GM23338 (cell line): ENCODE results near the gene SIRPA. TPM values are rescaled to one million over a fixed set of nuclear protein-coding genes. Genes with fewer than 3 reads are reported as not detected.

ENCODE experiments used
- ATAC-seq: fragments of 200-7000 bp; cut with Tn5 transposase; 3 replicates; pipeline ENCODE4 v1.9.1; 2020
- DNase-seq: peaks from one replicate; pipeline ENCODE4 v3.0.0-alpha.2; 2015; ENCODE audit warnings: low spot score
- H2AFZ ChIP-seq: fragments of 200-600 bp; sonication (generic); 2 replicates; pipeline ENCODE4 v1.8.0; 2016; ENCODE audit warnings: antibody characterized with exemption, mild to moderate bottlenecking, moderate library complexity
- H3F3A ChIP-seq: fragments of 200-600 bp; sonication (generic); replicated peaks from 2 replicates; pipeline ENCODE4 v1.8.0; 2017; ENCODE audit warnings: antibody characterized with exemption, mixed run types, low read depth
- H3K27ac ChIP-seq: fragments of 200-600 bp; sonication (generic); 2 replicates; pipeline ENCODE4 v1.6.1; 2016; ENCODE audit warnings: low read depth
- H3K27me3 ChIP-seq: fragments of 200-600 bp; sonication (generic); 2 replicates; pipeline ENCODE4 v1.8.0; 2016; ENCODE audit warnings: mild to moderate bottlenecking, mixed run types, moderate library complexity; ENCODE audit not compliant: insufficient read depth
- H3K36me3 ChIP-seq: fragments of 200-600 bp; sonication (generic); 2 replicates; pipeline ENCODE4 v1.8.0; 2016; ENCODE audit warnings: mild to moderate bottlenecking; ENCODE audit not compliant: insufficient read depth
- H3K4me1 ChIP-seq: fragments of 200-600 bp; sonication (generic); 2 replicates; pipeline ENCODE4 v1.8.0; 2016; ENCODE audit warnings: mild to moderate bottlenecking, moderate library complexity; ENCODE audit not compliant: insufficient read depth
- H3K4me2 ChIP-seq: fragments of 200-600 bp; sonication (generic); 2 replicates; pipeline ENCODE4 v1.7.1; 2017; ENCODE audit warnings: mixed run types
- H3K4me3 ChIP-seq: fragments of 200-600 bp; sonication (generic); 2 replicates; pipeline ENCODE4 v1.6.1; 2016; ENCODE audit warnings: mixed run types
- H3K79me2 ChIP-seq: fragments of 200-600 bp; sonication (generic); replicated peaks from 2 replicates; pipeline ENCODE4 v1.8.0; 2017; ENCODE audit warnings: mild to moderate bottlenecking; ENCODE audit not compliant: insufficient read depth
- H3K9me2 ChIP-seq: fragments of 200-600 bp; sonication (generic); 2 replicates; pipeline ENCODE4 v1.8.0; 2017; ENCODE audit not compliant: insufficient read depth
- H4K20me1 ChIP-seq: fragments of 200-600 bp; sonication (generic); replicated peaks from 2 replicates; pipeline ENCODE4 v1.8.0; 2017; ENCODE audit warnings: mild to moderate bottlenecking; ENCODE audit not compliant: insufficient read depth
- H3K27ac Mint-ChIP-seq: 2 replicates; pipeline ENCODE4 v1.8.0; 2020; ENCODE audit warnings: inconsistent platforms, mild to moderate bottlenecking, moderate library complexity, mixed read lengths
- H3K27me3 Mint-ChIP-seq: 3 replicates; pipeline ENCODE4 v1.8.0; 2022; ENCODE audit warnings: low read depth, mild to moderate bottlenecking, moderate library complexity, mixed read lengths, inconsistent platforms; ENCODE audit not compliant: insufficient read depth, poor library complexity
- H3K36me3 Mint-ChIP-seq: 3 replicates; pipeline ENCODE4 v1.8.0; 2021; ENCODE audit warnings: low read depth, mild to moderate bottlenecking, inconsistent platforms, moderate library complexity, mixed read lengths
- H3K4me1 Mint-ChIP-seq: 3 replicates; pipeline ENCODE4 v1.8.0; 2020; ENCODE audit warnings: mild to moderate bottlenecking, inconsistent platforms, mixed read lengths
- H3K4me3 Mint-ChIP-seq: 3 replicates; pipeline ENCODE4 v1.8.0; 2021; ENCODE audit warnings: moderate library complexity, mild to moderate bottlenecking, inconsistent platforms, mixed read lengths
- H3K9me3 Mint-ChIP-seq: 3 replicates; pipeline ENCODE4 v1.8.0; 2020; ENCODE audit warnings: moderate library complexity, mild to moderate bottlenecking, inconsistent platforms, mixed read lengths
- EZH2 ChIP-seq: fragments of 200-600 bp; sonication (generic); IDR thresholded peaks from one replicate; pipeline ENCODE4 v1.8.0; 2017; ENCODE audit warnings: antibody characterized with exemption, mild to moderate bottlenecking, low read depth; ENCODE audit not compliant: unreplicated experiment
- ZNF114 ChIP-seq: fragments of 250-450 bp; sonication (Bioruptor Pico); IDR thresholded peaks from 2 replicates; pipeline ENCODE4 v1.5.0; 2020; ENCODE audit warnings: mild to moderate bottlenecking, moderate library complexity
- polyA plus RNA-seq: library from polyadenylated mRNA; unstranded; fragments of >200 nt; fragmentation: Nextera tagmentation; extraction: Ambion mirVana; gene quantifications from 2 replicates; pipeline ENCODE4 v1.2.1, GENCODE V29; 2016
- total RNA-seq: library from RNA; depleted of rRNA; stranded (reverse); fragments of >200 nt; shearing (Covaris generic); gene quantifications from 2 replicates; pipeline ENCODE4 v1.2.3, GENCODE V29; 2014
- TF ChIP-seq, protein P1 (sequence below): IDR thresholded peaks from one replicate; pipeline ENCODE4 v1.6.1; 2018; ENCODE audit warnings: antibody characterized with exemption; ENCODE audit not compliant: unreplicated experiment
- TF ChIP-seq, protein P2 (sequence below): IDR thresholded peaks from 2 replicates; pipeline ENCODE4 v1.6.1; 2016; ENCODE audit warnings: antibody characterized with exemption
- TF ChIP-seq, protein P3 (sequence below), 2 experiments: fragments of 200-600 bp in 1 of 2; sonication (generic) in 1 of 2; conservative IDR thresholded peaks; 2 replicates each; pipeline versions ENCODE4 v1.5.1 to v1.6.1; 2016 to 2017; ENCODE audit warnings: antibody characterized with exemption in 2 of 2, low read depth in 2 of 2, mild to moderate bottlenecking in 2 of 2, moderate library complexity in 1 of 2

SIRPA gene
- total and polyA plus RNA-seq, 2 experiments from 2014 or later: 1.2 to 2.9 TPM

- H3K27ac Mint-ChIP-seq: no peak overlapping the region
- Histone ChIP-seq H3K27ac (no peak overlapping the region), H3K4me1 (0 out of 2 replicates have a peak, but pooled peaks cover 6% of the 10 kb centered on the region)
These were observed 41.7 kb upstream of the SIRPA start for GRCh38 chr20:1853473-1853872.

DNA sequence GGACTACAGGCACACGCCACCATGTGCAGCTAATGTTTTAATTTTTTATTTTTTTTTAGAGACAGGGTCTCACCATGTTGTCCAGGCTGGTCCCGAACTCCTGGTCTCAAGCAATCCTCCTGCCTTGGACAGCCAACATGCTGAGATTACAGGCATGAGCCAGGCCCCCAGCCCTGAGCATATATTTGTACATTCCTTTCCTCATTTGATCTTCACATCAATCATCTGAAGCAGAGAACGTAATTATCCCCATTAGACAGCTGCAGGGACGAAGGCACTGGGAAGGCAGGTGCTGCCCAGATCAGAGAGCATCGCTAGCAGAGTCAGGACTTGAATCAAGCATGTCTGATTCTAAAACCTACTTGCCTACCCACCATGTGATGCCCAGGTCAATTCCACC is 41.0 kb upstream of the SIRPA start:
- Histone ChIP-seq H3K9me2 (no peaks in the 10 kb centered on the region), H3K36me3 (no peaks in the 10 kb centered on the region; the same call in 1 of the 2 replicates), H2AFZ (no peak overlapping the region), H3K79me2 (no peaks in the 10 kb centered on the region), H3K4me1 (0 out of 2 replicates have a peak, but pooled peaks cover 6% of the 10 kb centered on the region), H3K27me3 (no peaks in the 10 kb centered on the region), H3K4me3 (no peak overlapping the region), H3K27ac (no peak overlapping the region), H4K20me1 (no peaks in the 10 kb centered on the region), H3K4me2 (no peak overlapping the region), H3F3A (no peaks in the 10 kb centered on the region)
- peaks cover 16% of the 10 kb centered on the region for H3K4me1 Mint-ChIP-seq
- H3K27me3 Mint-ChIP-seq: peaks cover 2% of the 10 kb centered on the region
- no peak for TF ChIP-seq ZNF114
- TF ChIP-seq, protein P1, sequence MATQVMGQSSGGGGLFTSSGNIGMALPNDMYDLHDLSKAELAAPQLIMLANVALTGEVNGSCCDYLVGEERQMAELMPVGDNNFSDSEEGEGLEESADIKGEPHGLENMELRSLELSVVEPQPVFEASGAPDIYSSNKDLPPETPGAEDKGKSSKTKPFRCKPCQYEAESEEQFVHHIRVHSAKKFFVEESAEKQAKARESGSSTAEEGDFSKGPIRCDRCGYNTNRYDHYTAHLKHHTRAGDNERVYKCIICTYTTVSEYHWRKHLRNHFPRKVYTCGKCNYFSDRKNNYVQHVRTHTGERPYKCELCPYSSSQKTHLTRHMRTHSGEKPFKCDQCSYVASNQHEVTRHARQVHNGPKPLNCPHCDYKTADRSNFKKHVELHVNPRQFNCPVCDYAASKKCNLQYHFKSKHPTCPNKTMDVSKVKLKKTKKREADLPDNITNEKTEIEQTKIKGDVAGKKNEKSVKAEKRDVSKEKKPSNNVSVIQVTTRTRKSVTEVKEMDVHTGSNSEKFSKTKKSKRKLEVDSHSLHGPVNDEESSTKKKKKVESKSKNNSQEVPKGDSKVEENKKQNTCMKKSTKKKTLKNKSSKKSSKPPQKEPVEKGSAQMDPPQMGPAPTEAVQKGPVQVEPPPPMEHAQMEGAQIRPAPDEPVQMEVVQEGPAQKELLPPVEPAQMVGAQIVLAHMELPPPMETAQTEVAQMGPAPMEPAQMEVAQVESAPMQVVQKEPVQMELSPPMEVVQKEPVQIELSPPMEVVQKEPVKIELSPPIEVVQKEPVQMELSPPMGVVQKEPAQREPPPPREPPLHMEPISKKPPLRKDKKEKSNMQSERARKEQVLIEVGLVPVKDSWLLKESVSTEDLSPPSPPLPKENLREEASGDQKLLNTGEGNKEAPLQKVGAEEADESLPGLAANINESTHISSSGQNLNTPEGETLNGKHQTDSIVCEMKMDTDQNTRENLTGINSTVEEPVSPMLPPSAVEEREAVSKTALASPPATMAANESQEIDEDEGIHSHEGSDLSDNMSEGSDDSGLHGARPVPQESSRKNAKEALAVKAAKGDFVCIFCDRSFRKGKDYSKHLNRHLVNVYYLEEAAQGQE: no peak
- TF ChIP-seq, protein P2, sequence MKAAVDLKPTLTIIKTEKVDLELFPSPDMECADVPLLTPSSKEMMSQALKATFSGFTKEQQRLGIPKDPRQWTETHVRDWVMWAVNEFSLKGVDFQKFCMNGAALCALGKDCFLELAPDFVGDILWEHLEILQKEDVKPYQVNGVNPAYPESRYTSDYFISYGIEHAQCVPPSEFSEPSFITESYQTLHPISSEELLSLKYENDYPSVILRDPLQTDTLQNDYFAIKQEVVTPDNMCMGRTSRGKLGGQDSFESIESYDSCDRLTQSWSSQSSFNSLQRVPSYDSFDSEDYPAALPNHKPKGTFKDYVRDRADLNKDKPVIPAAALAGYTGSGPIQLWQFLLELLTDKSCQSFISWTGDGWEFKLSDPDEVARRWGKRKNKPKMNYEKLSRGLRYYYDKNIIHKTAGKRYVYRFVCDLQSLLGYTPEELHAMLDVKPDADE: no peak
- no peak overlapping the region for H3K27ac Mint-ChIP-seq
- H3K9me3 Mint-ChIP-seq: no peaks in the 10 kb centered on the region
- H3K4me3 Mint-ChIP-seq: no peak overlapping the region
- ATAC-seq (no peak), DNase-seq (no peak)
- H3K36me3 Mint-ChIP-seq: no peaks in the 10 kb centered on the region

More at GRCh38 chr20:1853473-1853872, 41.7 kb upstream of the SIRPA start:
- no peaks in the 10 kb centered on the region for H4K20me1 ChIP-seq
- H3K36me3 ChIP-seq: no peaks in the 10 kb centered on the region; the same call in 1 of the 2 replicates
- DNase-seq (no peak), ATAC-seq (no peak)
- no peaks in the 10 kb centered on the region for H3K79me2 ChIP-seq
- H3K36me3 Mint-ChIP-seq: no peaks in the 10 kb centered on the region
- no peaks in the 10 kb centered on the region for H3K9me3 Mint-ChIP-seq
- peaks cover 2% of the 10 kb centered on the region for H3K27me3 Mint-ChIP-seq
- no peaks in the 10 kb centered on the region for H3F3A ChIP-seq
- no peak overlapping the region for H2AFZ ChIP-seq
- no peak overlapping the region for H3K4me3 Mint-ChIP-seq
- H3K4me1 Mint-ChIP-seq: peaks cover 18% of the 10 kb centered on the region
- no peak overlapping the region for H3K4me3 ChIP-seq
- H3K27me3 ChIP-seq: no peaks in the 10 kb centered on the region
- H3K9me2 ChIP-seq: no peaks in the 10 kb centered on the region
- H3K4me2 ChIP-seq: no peak overlapping the region
- TF ChIP-seq, protein P3, sequence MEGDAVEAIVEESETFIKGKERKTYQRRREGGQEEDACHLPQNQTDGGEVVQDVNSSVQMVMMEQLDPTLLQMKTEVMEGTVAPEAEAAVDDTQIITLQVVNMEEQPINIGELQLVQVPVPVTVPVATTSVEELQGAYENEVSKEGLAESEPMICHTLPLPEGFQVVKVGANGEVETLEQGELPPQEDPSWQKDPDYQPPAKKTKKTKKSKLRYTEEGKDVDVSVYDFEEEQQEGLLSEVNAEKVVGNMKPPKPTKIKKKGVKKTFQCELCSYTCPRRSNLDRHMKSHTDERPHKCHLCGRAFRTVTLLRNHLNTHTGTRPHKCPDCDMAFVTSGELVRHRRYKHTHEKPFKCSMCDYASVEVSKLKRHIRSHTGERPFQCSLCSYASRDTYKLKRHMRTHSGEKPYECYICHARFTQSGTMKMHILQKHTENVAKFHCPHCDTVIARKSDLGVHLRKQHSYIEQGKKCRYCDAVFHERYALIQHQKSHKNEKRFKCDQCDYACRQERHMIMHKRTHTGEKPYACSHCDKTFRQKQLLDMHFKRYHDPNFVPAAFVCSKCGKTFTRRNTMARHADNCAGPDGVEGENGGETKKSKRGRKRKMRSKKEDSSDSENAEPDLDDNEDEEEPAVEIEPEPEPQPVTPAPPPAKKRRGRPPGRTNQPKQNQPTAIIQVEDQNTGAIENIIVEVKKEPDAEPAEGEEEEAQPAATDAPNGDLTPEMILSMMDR (conservative IDR thresholded peaks at IDR 0.05; ENCODE audit: low read depth in 2 of 2): peak in 1 of 2 experiments; percentile 27; a peak in 1 of 4 replicates
- no peak for TF ChIP-seq EZH2
